NCI-H446 (cell line): ENCODE results near the gene UXT.
A peak's percentile ranks its signal among the peaks of the same experiment; 100 is the strongest.

Experiments used
- DNase-seq, 2 experiments: peaks; one replicate each; lab custom pipeline; 2025; lab: John Stamatoyannopoulos, UW

Gene UXT

GRCh38 chrX:47649271-47649670, 9.7 kb downstream of the UXT start:
- no peak for DNase-seq

- no peak for DNase-seq
These were observed 10.6 kb downstream of the UXT start for GRCh38 chrX:47648376-47648775.

DNA sequence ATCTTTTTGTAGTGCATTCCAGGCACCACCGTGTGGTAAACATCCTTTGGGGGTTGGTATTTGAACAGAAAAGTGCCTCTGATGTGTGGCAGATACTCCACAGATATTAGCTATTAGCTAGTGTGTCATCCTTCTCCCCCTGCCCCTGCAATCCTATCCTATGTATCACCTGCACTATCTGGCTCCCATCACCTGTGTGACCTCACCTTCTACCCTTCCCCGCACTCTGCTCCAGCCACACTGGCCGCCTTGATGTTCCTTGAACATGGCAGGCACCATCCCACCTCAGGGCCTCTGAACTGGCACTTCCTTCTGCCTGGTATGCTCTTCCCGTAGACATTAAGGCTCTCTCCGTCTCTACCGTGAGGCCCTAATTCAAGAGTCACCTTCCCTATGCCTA, 12.3 kb downstream of the UXT start:
- DNase-seq, result no peak

DNA sequence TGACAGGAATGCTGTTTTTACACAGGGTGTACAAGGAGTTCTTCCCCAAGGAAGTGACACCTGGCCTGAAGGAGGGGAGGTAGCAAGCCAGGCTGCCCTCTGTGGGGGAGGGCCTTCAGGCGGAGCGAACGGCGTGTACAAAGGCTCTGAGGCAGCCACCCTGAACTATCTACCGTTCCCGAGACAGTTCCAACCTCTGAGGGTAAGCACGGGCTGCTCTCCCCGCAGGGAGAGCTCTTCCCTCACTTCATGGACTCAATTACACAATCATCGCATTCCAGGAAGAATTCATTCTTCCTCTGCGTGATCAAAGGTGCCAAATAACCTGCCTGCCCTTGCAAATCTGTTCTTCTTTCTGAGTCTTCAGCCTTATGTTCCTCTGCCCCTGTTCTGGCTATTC, 13.4 kb downstream of the UXT start:
- DNase-seq, result no peak

DNA sequence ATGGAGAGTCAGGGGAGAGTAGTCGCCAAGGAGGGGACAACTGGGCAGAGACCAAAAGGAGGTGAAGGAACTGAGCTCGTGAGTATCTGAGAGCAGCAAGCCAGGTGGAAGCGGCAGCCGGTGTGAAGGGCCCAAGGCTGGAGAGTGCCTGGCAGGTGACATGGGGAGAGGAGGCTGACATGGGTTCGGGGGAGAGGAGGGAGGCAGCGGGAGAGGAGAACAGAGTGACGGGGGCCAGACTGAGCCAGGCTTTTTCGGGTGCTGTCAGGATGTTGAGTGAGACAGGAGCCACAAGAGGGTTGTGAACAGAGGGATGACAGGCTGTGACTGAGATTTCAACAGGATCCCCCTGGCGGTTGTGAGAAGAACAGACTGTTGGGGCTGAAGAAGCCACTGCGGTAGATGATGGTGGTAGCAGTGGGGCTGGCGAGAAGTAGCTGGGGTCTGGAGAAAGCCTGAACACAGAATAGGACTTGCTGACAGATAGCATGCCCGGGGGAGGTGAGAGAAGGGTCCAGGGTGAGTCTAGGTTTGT, 14.4 kb downstream of the UXT start:
- DNase-seq, result no peak

DNA sequence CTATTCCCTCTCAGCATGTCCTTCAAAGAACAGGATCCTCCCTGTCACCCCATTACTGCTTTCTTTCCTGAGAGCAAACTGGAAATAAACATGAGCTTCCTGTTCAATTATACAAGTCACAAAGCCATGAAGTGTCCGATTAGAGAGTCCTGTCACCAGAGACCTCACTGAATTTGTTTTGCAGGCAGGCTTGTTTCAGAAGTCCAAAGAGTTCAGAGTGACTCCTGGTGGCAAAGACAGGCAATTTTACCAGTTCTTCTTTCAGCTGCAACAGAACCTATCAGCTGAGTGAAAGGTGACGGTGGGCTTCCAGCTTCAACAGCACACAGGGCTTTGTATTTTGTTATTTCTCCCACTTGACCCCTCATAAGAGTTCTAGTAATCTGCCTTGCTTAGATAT, 15.1 kb downstream of the UXT start:
- no peak for DNase-seq

GRCh38 chrX:47638816-47639215, 20.2 kb downstream of the UXT start:
- DNase-seq, result no peak

DNA sequence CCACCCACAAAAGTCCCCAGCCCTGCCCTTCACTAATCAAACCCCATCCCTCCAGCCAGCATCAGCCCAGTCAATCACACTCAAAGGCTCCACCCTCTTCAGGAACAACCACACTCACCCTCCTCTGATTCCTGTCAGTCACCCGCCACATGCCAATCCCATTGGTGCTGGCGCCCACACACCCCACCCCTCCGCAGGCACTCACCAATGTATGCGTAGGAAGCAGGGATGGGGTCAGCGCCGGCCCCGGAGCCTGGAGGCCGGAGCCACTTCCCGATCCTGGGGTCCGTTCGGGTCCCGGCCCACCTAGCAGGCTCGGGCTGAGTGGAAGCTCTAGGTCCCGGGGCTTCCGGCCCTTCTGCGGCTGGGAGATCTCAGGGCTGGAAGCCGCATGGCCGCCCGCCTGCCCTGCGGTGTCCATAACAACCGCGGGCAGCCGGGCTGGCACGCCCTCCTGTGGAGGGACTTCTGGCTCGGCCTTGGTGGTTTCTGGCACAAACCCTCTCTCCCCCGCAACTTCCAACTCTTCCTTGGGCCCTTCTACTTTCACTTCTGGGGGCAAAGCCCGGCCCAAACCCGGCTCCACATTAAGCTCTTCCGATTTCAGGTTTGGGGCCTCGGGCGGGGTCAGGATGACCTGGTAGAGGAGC, 21.3 kb downstream of the UXT start:
- DNase-seq, result no peak

GRCh38 chrX:47634871-47635575, 24.0 kb downstream of the UXT start:
- no peak for DNase-seq

DNA sequence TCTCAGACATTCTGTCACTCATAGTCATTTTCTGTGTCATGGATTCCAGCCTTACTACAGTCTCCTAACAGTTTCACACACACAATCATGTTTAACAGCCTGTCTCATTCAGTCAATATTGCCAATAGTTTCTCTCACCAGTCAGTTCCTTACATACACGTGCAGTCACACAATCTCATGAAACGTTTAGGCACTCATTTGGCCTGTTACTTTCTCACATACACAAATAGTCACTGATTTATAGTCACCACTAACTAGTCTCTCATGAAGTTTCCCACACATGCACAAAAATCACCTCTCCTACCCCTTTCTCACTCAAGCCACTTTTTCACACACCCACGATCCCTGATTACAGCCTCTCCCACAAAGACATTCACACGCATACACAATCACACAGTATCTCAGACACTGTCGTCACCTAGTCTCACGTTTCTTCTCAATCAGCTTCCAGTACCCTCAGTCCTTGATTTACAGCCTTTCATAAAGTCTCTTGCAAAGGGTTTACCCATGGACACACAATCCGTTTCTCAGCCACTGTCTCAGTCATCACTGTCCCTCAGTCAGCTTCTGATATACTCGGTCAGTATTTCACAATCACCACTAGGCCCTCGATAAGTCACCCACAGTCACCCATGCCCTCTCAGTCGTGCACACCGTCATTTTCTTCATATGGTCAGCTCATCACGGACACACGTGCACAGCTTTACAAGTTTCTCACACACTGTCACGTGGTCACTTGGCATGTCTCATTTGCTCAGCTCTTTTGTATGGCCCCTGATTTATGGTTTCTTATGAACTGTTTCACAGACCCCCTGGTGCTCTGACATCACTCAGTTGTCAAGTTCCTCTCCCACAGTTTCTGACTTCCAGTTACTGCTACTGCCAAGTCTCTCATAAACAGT, 25.0 kb downstream of the UXT start:
- no peak for DNase-seq

GRCh38 chrX:47632666-47633065, 26.3 kb downstream of the UXT start:
- DNase-seq, result no peak

DNA sequence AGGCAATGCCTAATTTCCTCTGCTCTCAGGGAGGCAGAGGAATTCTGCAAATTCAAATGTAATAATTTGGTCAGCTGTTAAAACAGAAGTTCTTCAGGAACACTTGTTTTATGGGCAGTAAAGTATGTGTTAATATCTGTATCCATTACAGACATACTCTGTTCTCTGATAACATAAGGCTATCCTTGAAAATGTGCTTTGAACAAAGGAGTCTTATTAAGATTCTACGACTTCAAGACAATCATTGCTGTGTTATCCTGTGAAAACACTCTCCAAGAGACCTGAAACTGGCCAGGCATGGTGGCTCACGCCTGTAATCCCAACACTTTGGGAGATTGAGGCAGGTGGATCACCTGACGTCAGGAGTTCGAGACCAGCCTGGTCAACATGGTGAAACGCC, 27.3 kb downstream of the UXT start:
- no peak for DNase-seq

- DNase-seq, result no peak
These were observed 29.4 kb downstream of the UXT start, which contains the start of gene CFP for GRCh38 chrX:47629419-47630200. Gene CFP, minus strand, starts transcription at chrX:47629930. Its CDS starts 86 bp downstream, at chrX:47629844.

DNA sequence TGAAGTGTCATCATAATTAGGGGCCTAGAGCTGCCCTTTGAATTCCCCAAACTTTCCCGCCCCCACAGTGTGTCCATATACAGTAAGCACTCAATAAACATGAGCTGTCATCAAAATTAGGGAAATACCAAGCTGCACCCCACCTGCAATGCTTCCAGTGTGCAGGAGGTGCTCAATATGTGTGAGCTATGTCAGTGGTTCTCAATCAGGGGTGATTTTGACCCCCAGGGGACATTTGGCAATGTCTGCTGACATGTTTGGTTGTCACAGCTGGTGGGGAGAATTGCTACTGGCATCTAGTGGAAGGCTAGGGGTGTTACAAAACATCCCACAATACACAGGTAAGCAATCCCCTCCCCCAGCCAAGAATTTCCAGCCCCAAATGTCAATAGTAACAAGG, 30.0 kb downstream of the UXT start:
- DNase-seq, result no peak

- no peak for DNase-seq
These were observed 33.6 kb downstream of the UXT start for GRCh38 chrX:47625365-47625764.

DNA sequence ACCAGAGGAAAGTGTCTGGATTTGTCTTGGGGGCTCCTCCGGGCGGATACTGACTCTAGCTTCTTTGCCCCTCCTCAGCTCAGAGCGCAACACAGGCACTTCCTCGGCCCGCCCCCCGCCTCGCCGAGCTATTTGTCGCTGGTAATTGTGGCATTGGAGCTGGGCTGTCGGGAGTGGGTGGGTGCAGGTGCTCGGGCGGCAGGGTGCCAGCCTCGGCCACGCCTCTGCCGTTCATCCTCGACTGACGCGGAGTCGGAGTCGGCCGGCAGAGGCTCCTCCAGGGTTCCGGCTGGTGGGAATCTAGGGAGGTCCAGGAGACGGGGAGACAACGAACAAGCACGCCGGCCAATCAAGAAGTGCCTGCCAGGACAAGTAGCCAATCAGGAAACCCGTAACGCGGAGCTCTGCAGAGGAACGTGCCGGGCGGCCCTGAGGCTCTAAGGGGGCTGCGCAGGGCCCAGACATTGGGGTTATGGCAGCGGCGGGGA, 35.4 kb downstream of the UXT start:
- DNase-seq, result peak; percentile 30 to 87

GRCh38 chrX:47621851-47622250, 37.1 kb downstream of the UXT start:
- DNase-seq, result no peak

DNA sequence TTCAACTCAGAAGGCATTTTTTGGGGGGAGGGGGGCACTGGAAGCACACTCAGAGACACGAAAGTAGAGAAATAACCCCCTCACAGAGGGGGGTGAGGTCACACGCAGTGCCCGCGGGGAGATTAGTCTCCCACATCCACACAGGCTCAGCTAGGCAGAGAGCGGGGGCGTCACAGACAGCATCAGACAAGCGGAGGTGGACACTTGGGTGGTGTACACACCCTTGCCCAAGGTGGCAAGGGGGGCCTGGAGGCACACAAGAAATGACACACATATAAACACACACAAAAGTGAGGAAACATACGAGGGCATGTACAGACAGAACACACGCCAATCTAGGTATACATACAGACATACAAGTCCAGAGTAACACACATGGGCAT, 38.7 kb downstream of the UXT start:
- no peak for DNase-seq

DNA sequence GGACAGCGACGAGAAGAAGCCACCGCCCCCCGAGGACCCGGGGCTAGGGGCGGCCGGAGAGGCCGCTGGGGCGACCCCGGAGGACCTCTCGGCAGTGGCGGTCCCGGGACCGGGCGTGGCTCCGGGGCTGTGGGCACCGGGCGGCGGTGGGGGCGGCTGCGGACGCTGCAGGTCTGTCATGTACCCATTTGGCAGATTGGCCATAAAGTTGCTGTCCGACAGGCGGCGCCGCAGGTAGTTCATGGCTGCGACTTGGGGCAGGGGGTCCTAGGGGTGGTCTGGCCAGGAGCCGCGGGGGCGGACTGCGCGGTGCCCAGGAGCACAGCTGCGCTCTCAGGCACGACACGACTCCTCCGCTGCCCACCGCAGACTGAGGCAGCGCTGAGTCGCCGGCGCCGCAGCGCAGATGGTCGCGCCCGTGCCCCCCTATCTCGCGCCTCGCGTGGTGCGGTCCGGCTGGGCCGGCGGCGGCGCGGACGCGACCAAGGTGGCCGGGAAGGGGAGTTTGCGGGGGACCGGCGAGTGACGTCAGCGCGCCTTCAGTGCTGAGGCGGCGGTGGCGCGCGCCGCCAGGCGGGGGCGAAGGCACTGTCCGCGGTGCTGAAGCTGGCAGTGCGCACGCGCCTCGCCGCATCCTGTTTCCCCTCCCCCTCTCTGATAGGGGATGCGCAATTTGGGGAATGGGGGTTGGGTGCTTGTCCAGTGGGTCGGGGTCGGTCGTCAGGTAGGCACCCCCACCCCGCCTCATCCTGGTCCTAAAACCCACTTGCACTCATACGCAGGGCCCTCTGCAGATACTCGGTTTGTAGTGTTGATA, 39.3 kb downstream of the UXT start, which contains the start of gene SYN1:
TSS of gene SYN1 (minus strand) at position 372 of the 817 bp plus-strand sequence. CDS start at position 243, 129 bp downstream.
- DNase-seq, result peak; percentile 8 to 86

GRCh38 chrX:47618923-47619485, 40.0 kb downstream of the UXT start:
- no peak for DNase-seq
